OCI-LY3 (cell line): ENCODE data around the gene DTNA.

Experiments used
- H2AFZ ChIP-seq: fragments of 200-600, 300-600 bp; shearing (Covaris generic); 2 replicates; pipeline ENCODE4 v1.6.0; 2014; ENCODE audit warnings: antibody characterized with exemption, low read depth, low read length
- H3K27ac ChIP-seq: fragments of 200-600, 300-600 bp; sonication (generic); 2 replicates; pipeline ENCODE4 v1.5.1; 2014; ENCODE audit warnings: mild to moderate bottlenecking, low read length, moderate library complexity, mixed read lengths
- H3K27me3 ChIP-seq: fragments of 200-600, 300-600 bp; sonication (generic); 2 replicates; pipeline ENCODE4 v1.6.1; 2014; ENCODE audit warnings: low read depth, low read length, mixed read lengths
- H3K36me3 ChIP-seq: fragments of 200-600, 300-600 bp; sonication (generic); replicated peaks from 2 replicates; pipeline ENCODE3; 2014; ENCODE audit warnings: low read depth, low read length, mixed read lengths
- H3K4me1 ChIP-seq: fragments of 300-600, 200-600 bp; sonication (generic); 2 replicates; pipeline ENCODE4 v1.6.1; 2014; ENCODE audit warnings: low read length, mixed read lengths
- H3K4me2 ChIP-seq: fragments of 200-600, 300-600 bp; sonication (generic); 2 replicates; pipeline ENCODE4 v1.6.1; 2014; ENCODE audit warnings: low read length, mixed read lengths
- H3K4me3 ChIP-seq: fragments of 300-600, 200-600 bp; sonication (generic); 2 replicates; pipeline ENCODE4 v1.5.1; 2014; ENCODE audit warnings: antibody characterized with exemption, mild to moderate bottlenecking, low read length, moderate library complexity
- H3K79me2 ChIP-seq: fragments of 300-600, 200-600 bp; shearing (Covaris generic); 2 replicates; pipeline ENCODE4 v1.6.1; 2014; ENCODE audit warnings: mild to moderate bottlenecking, low read length, mixed read lengths
- H3K9ac ChIP-seq: fragments of 300-600, 200-600 bp; shearing (Covaris generic); 2 replicates; pipeline ENCODE4 v1.6.0; 2014; ENCODE audit warnings: mild to moderate bottlenecking, low read length, moderate library complexity
- H3K9me3 ChIP-seq: fragments of 200-600, 300-600 bp; shearing (Covaris generic); 2 replicates; pipeline ENCODE4 v1.6.1; 2014; ENCODE audit warnings: low read length, mixed read lengths; ENCODE audit not compliant: insufficient read depth
- H4K20me1 ChIP-seq: fragments of 200-600, 300-600 bp; sonication (generic); 2 replicates; pipeline ENCODE4 v1.6.1; 2016; ENCODE audit warnings: low read length, mixed read lengths; ENCODE audit not compliant: insufficient read depth
- EZH2phosphoT487 ChIP-seq: fragments of 200-600 bp; shearing (Covaris generic); IDR thresholded peaks from 2 replicates; pipeline ENCODE4 v1.6.1; 2018; ENCODE audit warnings: antibody characterized with exemption, mixed run types, low read depth
- TF ChIP-seq, protein P1 (sequence below): fragments of 200-600, 300-600 bp; sonication (generic); IDR thresholded peaks from 2 replicates; pipeline ENCODE4 v1.5.1; 2014; ENCODE audit warnings: antibody characterized with exemption, low read length, low read depth

Gene DTNA

DNA sequence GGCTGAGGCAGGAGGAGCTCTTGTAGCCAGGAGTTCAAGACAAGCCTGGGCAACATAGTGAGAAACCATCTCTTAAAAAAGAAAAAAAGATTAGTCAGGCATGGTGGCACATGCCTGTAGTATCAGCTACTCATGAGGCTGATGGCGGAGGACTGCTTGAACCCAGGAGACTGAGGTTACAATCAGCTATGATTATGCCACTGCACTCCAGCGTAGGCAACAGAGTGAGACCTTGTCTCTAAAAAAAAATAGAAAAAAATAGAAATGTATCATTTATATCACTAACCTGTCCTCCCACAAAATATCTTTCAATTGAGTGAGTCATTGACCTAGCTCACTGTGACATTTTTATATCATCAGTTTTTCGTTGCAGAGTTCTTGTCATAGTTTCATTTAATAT, 152.5 kb downstream of the DTNA start:
- TF ChIP-seq, protein P1, sequence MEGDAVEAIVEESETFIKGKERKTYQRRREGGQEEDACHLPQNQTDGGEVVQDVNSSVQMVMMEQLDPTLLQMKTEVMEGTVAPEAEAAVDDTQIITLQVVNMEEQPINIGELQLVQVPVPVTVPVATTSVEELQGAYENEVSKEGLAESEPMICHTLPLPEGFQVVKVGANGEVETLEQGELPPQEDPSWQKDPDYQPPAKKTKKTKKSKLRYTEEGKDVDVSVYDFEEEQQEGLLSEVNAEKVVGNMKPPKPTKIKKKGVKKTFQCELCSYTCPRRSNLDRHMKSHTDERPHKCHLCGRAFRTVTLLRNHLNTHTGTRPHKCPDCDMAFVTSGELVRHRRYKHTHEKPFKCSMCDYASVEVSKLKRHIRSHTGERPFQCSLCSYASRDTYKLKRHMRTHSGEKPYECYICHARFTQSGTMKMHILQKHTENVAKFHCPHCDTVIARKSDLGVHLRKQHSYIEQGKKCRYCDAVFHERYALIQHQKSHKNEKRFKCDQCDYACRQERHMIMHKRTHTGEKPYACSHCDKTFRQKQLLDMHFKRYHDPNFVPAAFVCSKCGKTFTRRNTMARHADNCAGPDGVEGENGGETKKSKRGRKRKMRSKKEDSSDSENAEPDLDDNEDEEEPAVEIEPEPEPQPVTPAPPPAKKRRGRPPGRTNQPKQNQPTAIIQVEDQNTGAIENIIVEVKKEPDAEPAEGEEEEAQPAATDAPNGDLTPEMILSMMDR, result no peak
- TF ChIP-seq EZH2phosphoT487, result no peak
- Histone ChIP-seq H2AFZ (no peak overlapping the region), H3K9me3 (peaks cover 18% of the 10 kb centered on the region), H3K4me1 (peaks cover 42% of the 10 kb centered on the region), H3K79me2 (no peaks in the 10 kb centered on the region), H3K9ac (no peak overlapping the region), H3K4me3 (no peak overlapping the region), H3K4me2 (no peak overlapping the region), H3K27ac (no peak overlapping the region; the same call in 1 of the 2 replicates), H4K20me1 (no peaks in the 10 kb centered on the region), H3K27me3 (no peaks in the 10 kb centered on the region), H3K36me3 (peaks cover 27% of the 10 kb centered on the region)

DNA sequence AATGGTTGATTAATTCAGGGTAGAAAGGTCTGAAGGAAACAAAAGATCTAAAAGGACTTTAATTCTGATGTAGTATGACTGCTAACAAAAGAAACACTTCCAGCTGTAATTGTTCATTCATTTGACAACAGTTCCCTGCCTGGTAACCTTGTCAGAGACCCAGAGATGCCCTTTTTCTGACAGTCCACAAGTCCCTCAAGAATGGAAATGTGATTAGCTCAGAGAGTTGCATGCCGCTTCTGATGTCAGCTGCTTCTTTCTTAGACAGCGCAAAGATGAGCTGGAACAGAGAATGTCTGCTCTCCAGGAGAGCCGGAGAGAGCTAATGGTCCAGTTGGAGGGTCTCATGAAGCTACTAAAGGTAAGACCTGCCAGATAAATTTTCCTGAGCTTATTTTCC, 153.6 kb downstream of the DTNA start:
- Histone ChIP-seq H3K4me1 (peaks cover 51% of the 10 kb centered on the region), H2AFZ (no peak overlapping the region), H3K79me2 (no peaks in the 10 kb centered on the region), H3K27me3 (no peaks in the 10 kb centered on the region), H3K27ac (no peak overlapping the region), H3K9ac (no peak overlapping the region), H4K20me1 (no peaks in the 10 kb centered on the region), H3K4me3 (no peak overlapping the region), H3K4me2 (no peak overlapping the region), H3K36me3 (peaks cover 27% of the 10 kb centered on the region), H3K9me3 (peaks cover 18% of the 10 kb centered on the region)
- TF ChIP-seq, protein P1, result no peak
- no peak for TF ChIP-seq EZH2phosphoT487

DNA sequence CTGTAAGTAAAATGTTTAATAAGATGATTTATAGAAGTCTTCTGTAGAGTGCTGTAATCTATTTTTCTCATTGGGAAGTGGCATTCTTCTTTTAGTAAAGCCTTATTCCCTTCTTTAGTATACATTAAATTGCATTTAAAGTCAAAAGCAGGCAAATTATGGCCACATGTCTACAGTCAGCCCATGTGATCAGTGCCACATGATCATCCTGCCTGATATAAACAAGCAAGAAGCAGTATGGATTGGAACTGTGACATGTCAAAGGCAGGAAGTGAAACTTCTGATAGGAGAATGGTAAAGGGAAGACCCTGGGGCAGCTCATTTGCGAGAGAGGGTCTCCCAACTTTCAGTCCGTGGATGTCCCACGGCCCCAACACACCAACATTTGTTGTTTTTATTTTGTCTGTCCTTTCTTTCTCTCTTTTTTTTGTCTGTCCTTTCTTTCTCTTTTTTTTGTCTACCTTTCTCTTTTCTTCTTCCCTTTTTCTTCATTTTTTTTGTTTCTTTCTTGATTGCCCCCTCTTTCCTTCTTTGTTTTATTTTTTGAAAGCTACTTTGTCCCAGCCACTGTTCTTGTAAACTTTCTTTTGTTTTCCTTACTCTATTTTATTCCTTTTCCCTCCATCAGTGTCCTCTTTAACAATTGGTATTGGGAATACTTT, 154.9 kb downstream of the DTNA start:
- TF ChIP-seq EZH2phosphoT487, result no peak
- TF ChIP-seq, protein P1, result no peak
- Histone ChIP-seq H3K4me2 (no peak overlapping the region), H3K27me3 (no peaks in the 10 kb centered on the region), H3K36me3 (peaks cover 18% of the 10 kb centered on the region), H3K4me3 (no peak overlapping the region), H3K9me3 (peaks cover 11% of the 10 kb centered on the region), H3K9ac (no peak overlapping the region), H3K27ac (no peak overlapping the region), H2AFZ (no peak overlapping the region), H4K20me1 (no peaks in the 10 kb centered on the region), H3K79me2 (no peaks in the 10 kb centered on the region), H3K4me1 (peaks cover 41% of the 10 kb centered on the region)

DNA sequence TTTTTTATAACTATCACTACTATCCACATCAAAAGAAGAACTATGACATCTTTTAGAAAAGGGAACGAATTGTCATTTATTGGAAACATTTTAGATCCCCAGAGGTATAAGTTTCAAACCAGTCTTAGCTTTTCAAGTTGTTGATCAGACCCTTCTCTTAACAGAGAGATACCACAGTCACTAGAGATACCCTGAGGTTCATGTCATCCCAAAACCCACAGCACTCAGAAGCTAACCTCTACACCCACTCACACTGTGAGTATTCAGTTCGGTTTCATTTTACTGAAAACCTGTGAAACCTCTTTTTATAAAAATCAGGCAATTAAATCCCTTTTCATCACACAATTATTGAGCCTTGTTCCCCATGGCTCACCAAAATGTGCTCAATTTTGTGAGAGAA, 156.2 kb downstream of the DTNA start:
- H3K4me3 ChIP-seq, result no peak overlapping the region
- no peaks in the 10 kb centered on the region for H4K20me1 ChIP-seq
- H3K79me2 ChIP-seq, result no peaks in the 10 kb centered on the region
- H3K4me2 ChIP-seq, result peak overlapping the region; percentile 17; the same call in 1 of the 2 replicates
- peaks cover 11% of the 10 kb centered on the region for H3K9me3 ChIP-seq
- H3K4me1 ChIP-seq, result peaks cover 40% of the 10 kb centered on the region
- H3K27ac ChIP-seq, result no peak overlapping the region
- no peak overlapping the region for H3K9ac ChIP-seq
- H2AFZ ChIP-seq, result peak overlapping the region; percentile 60; the same call in 1 of the 2 replicates
- H3K27me3 ChIP-seq, result no peaks in the 10 kb centered on the region
- TF ChIP-seq, protein P1, result no peak
- TF ChIP-seq EZH2phosphoT487, result no peak
- H3K36me3 ChIP-seq, result peaks cover 18% of the 10 kb centered on the region
